SU-DHL-6 (cell line): ENCODE results near the gene ASCC3.

ENCODE experiments used
- CTCF ChIP-seq: fragments of 200-600 bp; sonication (generic); IDR thresholded peaks from one replicate; pipeline ENCODE4 v1.5.1; 2017; ENCODE audit warnings: antibody characterized with exemption, mild to moderate bottlenecking, low read length, moderate library complexity; ENCODE audit not compliant: insufficient read depth, poor library complexity, severe bottlenecking
- EZH2phosphoT487 ChIP-seq: fragments of 200-600 bp; sonication (generic), shearing (Covaris generic); conservative IDR thresholded peaks from 2 replicates; pipeline ENCODE4 v1.6.1; 2018; ENCODE audit warnings: mild to moderate bottlenecking, antibody characterized with exemption, low read length, moderate library complexity, mixed read lengths

GRCh38 chr6:100838011-100838410, 43.1 kb downstream of the ASCC3 start:
- no peak for TF ChIP-seq CTCF
- TF ChIP-seq EZH2phosphoT487: no peak
